ENCODE data around the gene TJP1. TPM values are rescaled to one million over a fixed set of nuclear protein-coding genes. Genes with fewer than 3 reads are reported as not detected.
"Not testable (repeated sequence)": the region's sequence is repeated elsewhere in the genome, so short reads cannot be mapped to it uniquely, and the experiment has no call there.

Gene TJP1
- total and polyA plus RNA-seq, 2 donors: 38.7 to 149 TPM

DNA sequence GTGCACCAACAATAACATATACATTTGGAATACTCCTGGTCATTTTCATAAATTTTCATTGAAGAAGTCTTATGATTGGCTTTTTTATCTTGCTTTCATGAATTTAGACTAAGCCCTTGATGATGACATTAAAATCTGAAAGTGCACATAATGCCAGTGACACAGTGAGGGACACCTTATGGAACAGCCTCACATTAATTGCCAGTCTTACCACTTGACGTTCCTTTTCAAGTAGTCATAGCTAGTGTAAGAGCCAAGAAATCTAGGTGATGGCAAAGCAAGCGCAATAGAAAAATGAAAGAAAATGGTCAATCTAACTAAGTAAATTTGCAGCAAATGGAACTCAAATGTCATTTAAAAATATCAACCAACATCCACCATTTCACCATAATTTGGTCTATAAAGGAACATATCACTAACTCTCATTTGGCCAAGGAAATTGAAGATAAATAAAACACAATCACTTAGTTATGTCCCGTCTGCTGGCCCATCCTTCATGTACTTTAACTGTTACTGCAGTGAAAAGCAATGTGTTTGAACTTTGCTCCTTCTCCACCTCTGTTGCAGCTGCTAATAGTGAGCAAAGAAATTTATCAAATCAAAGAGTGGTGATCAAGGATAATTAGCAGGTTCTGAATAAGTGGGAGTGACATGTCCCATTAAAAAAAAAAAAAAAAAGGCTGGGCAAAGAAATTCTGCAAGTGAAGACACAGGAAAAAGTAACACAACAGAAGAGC, 110.0 kb downstream of the TJP1 start:
- Histone ChIP-seq H3K4me1 (ENCODE audit: insufficient read depth) (no peaks in the 10 kb centered on the region), H3K4me3 (ENCODE audit: low read depth, low read length) (no peak overlapping the region), H3K27ac (ENCODE audit: low read depth) (no peak overlapping the region), H3K36me3 (ENCODE audit: insufficient read depth) (no peaks in the 10 kb centered on the region)
- no peak for DNase-seq (ENCODE audit: extremely low spot score)
- 88% methylated on average over 3 of the region's 3 CpGs for WGBS

- 81% methylated on average over 8 of the region's 8 CpGs for WGBS
- DNase-seq (ENCODE audit: extremely low spot score): no peak
- no peak overlapping the region for H3K27ac ChIP-seq (ENCODE audit: low read depth)
- no peaks in the 10 kb centered on the region for H3K36me3 ChIP-seq (ENCODE audit: insufficient read depth)
- H3K4me3 ChIP-seq (ENCODE audit: low read depth, low read length): no peak overlapping the region
- no peaks in the 10 kb centered on the region for H3K4me1 ChIP-seq (ENCODE audit: insufficient read depth)
Observed at GRCh38 chr15:29711531-29711930, 110.7 kb downstream of the TJP1 start.

GRCh38 chr15:29708519-29708918, 113.7 kb downstream of the TJP1 start:
- Histone ChIP-seq H3K4me1 (ENCODE audit: insufficient read depth) (no peaks in the 10 kb centered on the region), H3K4me3 (ENCODE audit: low read depth, low read length) (no peak overlapping the region), H3K27ac (ENCODE audit: low read depth) (no peak overlapping the region), H3K36me3 (ENCODE audit: insufficient read depth) (no peaks in the 10 kb centered on the region)
- WGBS: 83% methylated on average over 4 of the region's 4 CpGs
- no peak for DNase-seq (ENCODE audit: extremely low spot score)

DNA sequence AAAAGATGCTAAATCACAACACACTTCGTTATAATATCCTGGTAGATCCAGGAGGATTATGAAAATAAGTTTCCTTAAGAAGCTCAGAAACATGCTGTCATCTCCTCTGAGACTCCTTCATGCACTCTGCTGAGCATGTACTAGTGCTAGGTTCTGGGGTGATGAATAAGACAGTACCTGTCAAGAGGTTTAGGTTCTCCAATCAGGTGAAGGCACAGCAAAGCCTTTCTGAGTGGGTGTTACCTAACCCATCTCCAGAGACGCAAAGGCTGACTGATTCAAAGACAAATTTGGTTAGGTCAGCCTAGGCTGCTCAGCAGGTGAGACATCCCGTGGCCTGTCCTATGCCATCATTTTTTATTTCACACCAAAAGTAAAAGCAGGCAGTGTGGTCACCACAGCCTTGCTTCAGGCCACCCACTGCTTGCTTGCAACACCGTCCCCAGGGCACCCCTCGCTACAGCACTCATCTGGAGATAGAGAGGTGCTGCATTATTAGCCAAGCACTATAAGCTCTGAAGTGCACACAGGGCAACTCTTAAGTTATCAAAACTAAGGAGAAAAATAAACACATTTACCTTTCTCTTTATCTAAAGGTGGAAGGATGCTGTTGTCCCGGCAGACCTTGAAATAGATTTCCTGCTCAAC, 117.2 kb downstream of the TJP1 start:
- H3K36me3 ChIP-seq (ENCODE audit: insufficient read depth): peaks cover 2% of the 10 kb centered on the region
- H3K4me3 ChIP-seq (ENCODE audit: low read depth, low read length): no peak overlapping the region
- H3K4me1 ChIP-seq (ENCODE audit: insufficient read depth): no peaks in the 10 kb centered on the region
- H3K27ac ChIP-seq (ENCODE audit: low read depth): no peak overlapping the region
- 91% methylated on average over 6 of the region's 6 CpGs for WGBS
- DNase-seq (ENCODE audit: extremely low spot score): no peak

GRCh38 chr15:29701151-29701550, 121.1 kb downstream of the TJP1 start:
- Histone ChIP-seq H3K36me3 (ENCODE audit: insufficient read depth) (peaks cover 2% of the 10 kb centered on the region), H3K4me3 (ENCODE audit: low read depth, low read length) (no peak overlapping the region), H3K27ac (ENCODE audit: low read depth) (no peak overlapping the region), H3K4me1 (ENCODE audit: insufficient read depth) (no peaks in the 10 kb centered on the region)
- 91% methylated on average over 5 of the region's 5 CpGs for WGBS
- no peak for DNase-seq (ENCODE audit: extremely low spot score)

- no peak for DNase-seq (ENCODE audit: extremely low spot score)
- no peak overlapping the region for H3K4me3 ChIP-seq (ENCODE audit: low read depth, low read length)
- H3K4me1 ChIP-seq (ENCODE audit: insufficient read depth): no peaks in the 10 kb centered on the region
- peaks cover 2% of the 10 kb centered on the region for H3K36me3 ChIP-seq (ENCODE audit: insufficient read depth)
- no peak overlapping the region for H3K27ac ChIP-seq (ENCODE audit: low read depth)
- WGBS: 53% methylated on average over 3 of the region's 3 CpGs
Observed at GRCh38 chr15:29700296-29700695, 122.0 kb downstream of the TJP1 start.

DNA sequence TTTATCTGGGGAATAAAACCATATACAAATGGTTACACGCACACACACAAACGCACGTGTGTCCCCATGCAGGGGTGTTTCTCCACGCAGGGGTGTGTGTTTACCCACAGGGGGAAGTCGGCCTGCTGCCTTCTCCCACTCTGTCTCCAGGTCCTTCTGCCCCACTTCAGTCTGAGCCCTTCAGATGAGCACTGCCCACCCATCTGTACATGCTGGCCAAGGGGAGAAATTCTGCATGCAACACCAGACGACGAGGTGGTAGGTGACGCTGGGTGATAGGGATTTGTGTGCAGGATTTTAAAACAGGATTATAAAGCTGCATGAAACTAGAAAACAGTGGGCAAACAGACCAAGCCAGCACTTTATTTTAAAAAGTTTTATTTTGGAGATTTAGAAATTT, 122.5 kb downstream of the TJP1 start:
- Histone ChIP-seq H3K4me3 (ENCODE audit: low read depth, low read length) (no peak overlapping the region), H3K4me1 (ENCODE audit: insufficient read depth) (no peaks in the 10 kb centered on the region), H3K27ac (ENCODE audit: low read depth) (no peak overlapping the region), H3K36me3 (ENCODE audit: insufficient read depth) (peaks cover 2% of the 10 kb centered on the region)
- no peak for DNase-seq (ENCODE audit: extremely low spot score)
- WGBS: 84% methylated on average over 8 of the region's 8 CpGs

DNA sequence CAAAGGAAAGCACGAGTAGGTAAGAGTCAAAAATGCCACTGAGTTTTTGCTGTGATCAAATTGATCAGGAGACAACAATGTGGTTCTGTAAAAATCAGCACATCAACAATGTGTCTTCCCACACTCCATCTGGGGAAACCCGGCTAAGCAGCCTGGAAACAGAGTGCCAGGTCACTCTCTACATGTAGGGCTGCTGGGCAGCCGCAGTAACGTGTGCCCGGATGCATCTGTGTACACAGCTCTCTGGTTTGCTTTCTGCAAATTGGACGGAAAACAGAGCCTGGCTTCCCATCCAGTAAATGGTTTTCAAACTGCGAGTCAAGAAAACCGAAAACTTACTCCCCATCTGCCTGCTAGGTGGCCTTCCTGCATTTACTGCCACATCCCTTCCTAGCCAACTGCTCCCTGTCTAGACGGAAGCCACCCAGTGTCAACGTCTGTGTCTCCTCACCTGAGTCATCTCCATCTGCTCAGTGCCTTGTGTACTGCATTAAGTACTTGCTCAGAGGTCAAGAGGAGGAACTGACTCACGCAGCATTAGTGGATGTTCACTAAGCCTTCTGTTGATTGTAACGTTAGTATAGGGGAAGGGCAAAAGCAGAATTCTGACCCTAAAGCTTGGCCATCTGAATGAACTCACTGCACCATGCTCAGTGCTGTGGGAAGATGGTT, 124.1 kb downstream of the TJP1 start:
- no peak overlapping the region for H3K4me3 ChIP-seq (ENCODE audit: low read depth, low read length)
- WGBS: 80% methylated on average over 12 of the region's 12 CpGs
- peaks cover 2% of the 10 kb centered on the region for H3K36me3 ChIP-seq (ENCODE audit: insufficient read depth)
- H3K4me1 ChIP-seq (ENCODE audit: insufficient read depth): no peaks in the 10 kb centered on the region
- no peak for DNase-seq (ENCODE audit: extremely low spot score)
- no peak overlapping the region for H3K27ac ChIP-seq (ENCODE audit: low read depth)

DNA sequence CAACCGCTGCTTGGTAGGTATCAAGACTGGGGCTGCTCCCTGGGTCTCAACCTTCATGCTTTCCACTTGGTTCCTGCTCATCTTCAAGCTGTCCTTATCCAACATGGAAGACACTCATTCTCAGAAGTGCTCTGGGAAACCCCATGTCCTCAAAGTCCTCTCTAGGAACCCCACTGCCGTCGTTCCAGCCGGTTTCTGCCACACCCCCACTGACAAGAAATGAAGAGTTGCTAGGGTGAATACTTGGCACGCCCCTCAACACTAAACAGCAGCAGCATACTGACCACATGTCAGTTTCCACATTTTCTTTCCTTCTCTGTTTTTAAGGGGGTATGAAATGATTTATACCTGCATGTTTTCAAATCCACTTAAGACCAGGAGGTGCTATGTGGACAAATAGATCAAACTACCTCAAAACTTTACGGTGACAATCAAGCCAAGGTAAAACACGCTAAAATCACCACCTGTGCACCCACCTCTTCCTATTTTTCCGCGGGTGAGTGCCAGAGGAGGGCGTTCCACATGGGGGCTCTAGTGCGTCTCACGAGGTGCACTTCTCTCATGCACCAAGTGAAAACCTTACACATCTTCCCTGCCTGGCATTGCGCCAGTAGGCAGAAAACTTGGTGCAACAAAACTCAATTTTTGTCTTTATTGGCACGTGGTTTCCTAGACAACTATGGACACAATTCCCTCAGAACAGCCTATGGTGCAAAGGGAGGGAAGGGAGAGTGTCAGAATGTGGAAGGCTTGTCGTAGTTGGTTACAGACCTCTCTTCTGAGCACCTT, 125.1 kb downstream of the TJP1 start:
- Histone ChIP-seq H3K27ac (ENCODE audit: low read depth) (no peak overlapping the region), H3K4me3 (ENCODE audit: low read depth, low read length) (no peak overlapping the region), H3K4me1 (ENCODE audit: insufficient read depth) (no peaks in the 10 kb centered on the region), H3K36me3 (ENCODE audit: insufficient read depth) (no peaks in the 10 kb centered on the region)
- 86% methylated on average over 15 of the region's 15 CpGs for WGBS
- no peak for DNase-seq (ENCODE audit: extremely low spot score)

- DNase-seq (ENCODE audit: extremely low spot score); H3K27ac ChIP-seq (ENCODE audit: low read depth): not testable (repeated sequence)
- 97% methylated on average over 7 of the region's 7 CpGs for WGBS
Observed at GRCh38 chr15:29696506-29696905, 125.8 kb downstream of the TJP1 start.

DNA sequence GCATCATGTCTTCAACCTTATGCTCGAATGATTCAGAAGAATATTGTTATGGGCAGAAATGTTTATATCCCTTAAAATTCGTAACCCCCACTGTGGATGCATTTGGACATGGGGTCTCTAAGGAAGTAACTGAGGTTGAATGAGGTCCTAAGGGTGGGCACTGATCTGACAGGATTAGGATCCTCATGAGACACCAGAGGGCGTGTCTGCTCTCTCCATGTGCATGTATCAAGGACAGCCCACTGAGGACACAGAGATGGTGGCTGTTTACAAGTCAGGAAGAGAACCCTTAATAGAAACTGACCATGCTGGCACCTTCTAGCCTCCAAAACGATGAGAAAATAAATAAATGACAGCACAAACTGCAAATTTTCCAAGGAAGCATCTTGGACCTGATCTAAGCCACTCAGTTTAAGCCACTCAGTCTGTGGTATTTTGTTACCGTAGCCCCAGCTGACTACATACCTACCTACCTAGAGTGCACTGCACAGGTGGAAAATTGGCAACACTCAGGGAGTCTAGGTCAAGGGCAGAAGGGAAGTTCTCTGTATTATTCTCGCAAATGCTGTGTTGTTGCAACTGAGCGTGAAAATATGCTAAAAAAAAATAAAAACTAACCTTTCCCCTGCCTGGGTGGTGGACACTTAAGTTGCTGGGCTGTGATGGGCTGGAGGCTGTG, 126.6 kb downstream of the TJP1 start:
- no peak overlapping the region for H3K4me3 ChIP-seq (ENCODE audit: low read depth, low read length)
- H3K27ac ChIP-seq (ENCODE audit: low read depth): no peak overlapping the region
- no peaks in the 10 kb centered on the region for H3K36me3 ChIP-seq (ENCODE audit: insufficient read depth)
- H3K4me1 ChIP-seq (ENCODE audit: insufficient read depth): no peaks in the 10 kb centered on the region
- 88% methylated on average over 7 of the region's 7 CpGs for WGBS
- no peak for DNase-seq (ENCODE audit: extremely low spot score)

More at GRCh38 chr15:29696506-29696905, 125.8 kb downstream of the TJP1 start:
- H3K36me3 ChIP-seq (ENCODE audit: insufficient read depth); H3K4me3 ChIP-seq (ENCODE audit: low read depth, low read length); H3K4me1 ChIP-seq (ENCODE audit: insufficient read depth): not testable (repeated sequence)

GRCh38 chr15:29693225-29693624, 129.0 kb downstream of the TJP1 start:
- H3K4me3 ChIP-seq (ENCODE audit: low read depth, low read length): no peak overlapping the region
- no peak for DNase-seq (ENCODE audit: extremely low spot score)
- no peak overlapping the region for H3K27ac ChIP-seq (ENCODE audit: low read depth)
- WGBS: 96% methylated on average over 7 of the region's 7 CpGs
- H3K36me3 ChIP-seq (ENCODE audit: insufficient read depth): no peaks in the 10 kb centered on the region
- H3K4me1 ChIP-seq (ENCODE audit: insufficient read depth): no peaks in the 10 kb centered on the region

GRCh38 chr15:29692527-29692926, 129.7 kb downstream of the TJP1 start:
- WGBS: 40% methylated on average over 2 of the region's 2 CpGs
- Histone ChIP-seq H3K36me3 (ENCODE audit: insufficient read depth) (no peaks in the 10 kb centered on the region), H3K27ac (ENCODE audit: low read depth) (no peak overlapping the region), H3K4me1 (ENCODE audit: insufficient read depth) (no peaks in the 10 kb centered on the region), H3K4me3 (ENCODE audit: low read depth, low read length) (no peak overlapping the region)
- DNase-seq (ENCODE audit: extremely low spot score): no peak
